ENCODE measurements around the gene PTPN23. TPM values are rescaled to one million over a fixed set of nuclear protein-coding genes. Genes with fewer than 3 reads are reported as not detected.
"Not testable (repeated sequence)": the region's sequence is repeated elsewhere in the genome, so short reads cannot be mapped to it uniquely, and the experiment has no call there.

The PTPN23 gene
- total RNA-seq, 2 donors from 2014 or later = 30.5 to 44.0 TPM

- DNase-seq = no peak
- no peaks in the 10 kb centered on the region for H3K4me1 ChIP-seq
- H3K36me3 ChIP-seq = no peaks in the 10 kb centered on the region
- H3K9me3 ChIP-seq = no peaks in the 10 kb centered on the region
- TF ChIP-seq, protein P1, sequence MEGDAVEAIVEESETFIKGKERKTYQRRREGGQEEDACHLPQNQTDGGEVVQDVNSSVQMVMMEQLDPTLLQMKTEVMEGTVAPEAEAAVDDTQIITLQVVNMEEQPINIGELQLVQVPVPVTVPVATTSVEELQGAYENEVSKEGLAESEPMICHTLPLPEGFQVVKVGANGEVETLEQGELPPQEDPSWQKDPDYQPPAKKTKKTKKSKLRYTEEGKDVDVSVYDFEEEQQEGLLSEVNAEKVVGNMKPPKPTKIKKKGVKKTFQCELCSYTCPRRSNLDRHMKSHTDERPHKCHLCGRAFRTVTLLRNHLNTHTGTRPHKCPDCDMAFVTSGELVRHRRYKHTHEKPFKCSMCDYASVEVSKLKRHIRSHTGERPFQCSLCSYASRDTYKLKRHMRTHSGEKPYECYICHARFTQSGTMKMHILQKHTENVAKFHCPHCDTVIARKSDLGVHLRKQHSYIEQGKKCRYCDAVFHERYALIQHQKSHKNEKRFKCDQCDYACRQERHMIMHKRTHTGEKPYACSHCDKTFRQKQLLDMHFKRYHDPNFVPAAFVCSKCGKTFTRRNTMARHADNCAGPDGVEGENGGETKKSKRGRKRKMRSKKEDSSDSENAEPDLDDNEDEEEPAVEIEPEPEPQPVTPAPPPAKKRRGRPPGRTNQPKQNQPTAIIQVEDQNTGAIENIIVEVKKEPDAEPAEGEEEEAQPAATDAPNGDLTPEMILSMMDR (IDR thresholded peaks at IDR 0.05) = no peak
- H3K27me3 ChIP-seq = no peaks in the 10 kb centered on the region
- H3K27ac ChIP-seq = no peak overlapping the region
- H3K4me3 ChIP-seq = no peak overlapping the region
- H3K9ac ChIP-seq (ENCODE audit: low read depth in 2 of 2, low read length in 2 of 2) = no peak overlapping the region
- intact Hi-C loops (cut with DNase I) = no loop called here
These were observed 75.1 kb downstream of the PTPN23 start for GRCh38 chr3:47455806-47456452.

DNA sequence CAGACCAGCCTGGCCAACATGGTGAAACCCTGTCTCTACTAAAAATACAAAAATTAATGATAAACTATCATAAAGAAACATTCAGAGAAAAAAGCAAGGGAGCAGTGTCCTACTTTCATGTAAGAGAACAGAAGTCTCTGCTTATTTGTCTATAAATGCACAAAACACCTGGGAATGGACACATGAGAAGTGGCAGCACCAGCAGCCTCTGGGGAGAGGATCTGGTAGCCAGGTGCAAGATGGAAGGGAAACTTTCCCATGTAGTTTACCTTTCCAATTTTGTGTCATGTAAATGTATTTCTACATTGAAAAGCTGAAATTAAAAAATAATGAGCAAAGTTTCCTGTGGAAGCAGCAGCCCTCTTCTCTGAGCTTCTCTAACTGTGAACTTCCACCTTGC is 76.2 kb downstream of the PTPN23 start:
- no peak overlapping the region for H3K27ac ChIP-seq
- no peak overlapping the region for H3K4me3 ChIP-seq
- H3K36me3 ChIP-seq = no peaks in the 10 kb centered on the region
- intact Hi-C loops (cut with DNase I) = no loop called here
- H3K9ac ChIP-seq (ENCODE audit: low read depth in 2 of 2, low read length in 2 of 2) = no peak overlapping the region
- DNase-seq = no peak
- TF ChIP-seq, protein P1 (IDR thresholded peaks at IDR 0.05) = no peak
- H3K4me1 ChIP-seq = no peaks in the 10 kb centered on the region
- no peaks in the 10 kb centered on the region for H3K27me3 ChIP-seq
- H3K9me3 ChIP-seq = no peaks in the 10 kb centered on the region

DNA sequence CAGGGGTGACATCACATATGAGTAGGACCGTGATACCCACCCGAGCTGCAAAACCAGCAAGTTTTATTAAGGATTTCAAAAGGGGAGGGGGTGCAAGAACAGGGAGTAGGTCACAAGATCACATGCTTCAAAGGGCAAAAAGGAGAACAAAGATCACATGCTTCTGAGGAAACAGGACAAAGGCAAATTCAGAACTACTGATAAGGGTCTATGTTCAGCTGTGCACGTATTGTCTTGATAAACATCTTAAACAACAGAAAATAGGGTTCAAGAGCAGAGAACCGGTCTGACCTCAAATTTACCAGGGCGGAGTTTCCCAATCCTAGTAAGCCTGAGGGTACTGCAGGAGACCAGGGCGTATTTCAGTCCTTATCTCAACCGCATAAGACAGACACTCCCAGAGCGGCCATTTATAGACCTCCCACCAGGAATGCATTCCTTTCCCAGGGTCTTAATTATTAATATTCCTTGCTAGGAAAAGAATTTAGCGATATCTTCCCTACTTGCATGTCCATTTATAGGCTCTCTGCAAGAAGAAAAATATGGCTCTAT is 78.8 kb downstream of the PTPN23 start:
- H3K36me3 ChIP-seq; H3K4me1 ChIP-seq; H3K4me3 ChIP-seq; H3K9me3 ChIP-seq; H3K27me3 ChIP-seq; intact Hi-C loops (cut with DNase I); DNase-seq; H3K27ac ChIP-seq; H3K9ac ChIP-seq (ENCODE audit: low read depth in 2 of 2, low read length in 2 of 2): not testable (repeated sequence)

Other genes starting within 250 kb of the PTPN23 start
- gene SETD2, start 216.9 kb upstream of the PTPN23 start, total RNA-seq = 10 to 100 TPM; 39.5 to 48.6 TPM
- gene KIF9, start 98.2 kb upstream of the PTPN23 start, total RNA-seq = 10 to 100 TPM in 1 of 2 donors, 1 to 10 TPM in 1; 5.3 to 13.4 TPM
- 10 to 100 TPM; 22.3 to 31.6 TPM for gene KLHL18, start 98.1 kb upstream of the PTPN23 start, total RNA-seq
- gene SCAP, start 94.9 kb downstream of the PTPN23 start, total RNA-seq = 100 to 1,000 TPM in 1 of 2 donors, 10 to 100 TPM in 1; 86.5 to 137 TPM
- 10 to 100 TPM; 16.1 to 37.6 TPM for gene ELP6, start 132.7 kb downstream of the PTPN23 start, total RNA-seq
- under 1 TPM; 0.66 to 0.74 TPM for gene CSPG5, start 197.8 kb downstream of the PTPN23 start, total RNA-seq

Measured in colonic mucosa (tissue), 4 donors.